ENCODE results near the gene TNKS1BP1.

DNA sequence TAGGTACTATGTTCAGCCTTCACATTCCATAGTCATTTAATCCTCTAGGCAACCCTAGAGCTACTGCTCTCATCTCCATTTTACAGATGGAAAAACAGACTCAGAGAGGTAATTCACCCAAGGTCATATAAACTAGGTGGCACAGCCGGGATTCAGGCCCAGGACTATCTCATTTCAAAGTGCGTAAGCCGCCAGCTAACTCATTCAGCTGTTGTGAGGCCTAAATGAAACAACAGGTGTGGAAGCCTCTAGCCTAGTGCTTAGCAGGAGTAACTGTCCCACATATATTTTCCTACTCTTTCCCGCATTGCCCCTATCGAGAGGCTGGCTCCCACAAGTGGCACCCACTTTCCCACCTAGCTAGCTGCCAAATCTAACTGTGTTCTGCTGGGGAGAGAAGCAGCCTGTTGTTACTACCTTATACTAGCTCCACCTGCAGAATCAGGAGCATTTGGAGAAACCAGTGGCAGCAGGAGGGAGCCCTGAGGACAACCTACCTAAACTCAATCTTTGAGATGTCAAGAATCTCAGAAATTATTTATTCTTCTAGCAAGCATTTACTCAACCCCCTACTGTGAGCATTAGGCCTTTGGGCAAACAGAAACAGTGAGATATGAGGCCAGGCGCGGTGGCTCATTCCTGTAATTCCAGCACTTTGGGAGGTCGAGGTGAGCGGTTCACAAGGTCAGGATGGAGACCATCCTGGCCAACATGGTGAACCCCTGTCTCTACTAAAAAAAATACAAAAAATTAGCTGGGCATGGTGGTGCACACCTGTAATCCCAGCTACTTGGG, 35.3 kb upstream of the TNKS1BP1 start:
- TF ChIP-seq CTCF (conservative IDR thresholded peaks at IDR 0.05), result no peak
- TF ChIP-seq EZH2 (IDR thresholded peaks at IDR 0.05; ENCODE audit: low read depth), result no peak

Measured in PC-9 (cell line).